Memory B cell (primary cell): ENCODE data around the gene SUDS3.

Experiments
- ATAC-seq: fragments of 150-1000 bp; cut with Tn5 transposase; 2 replicates; pipeline ENCODE4 v1.10.0; 2021; ENCODE audit warnings: low read depth, mild to moderate bottlenecking, moderate library complexity
- DNase-seq, 2 donors: peaks; one replicate each; pipeline ENCODE4 v3.0.0; 2022; ENCODE audit warnings: low spot score in 2 of 2
- H3K27ac Mint-ChIP-seq: one replicate; pipeline ENCODE4 v1.8.0; 2022; ENCODE audit warnings: mild to moderate bottlenecking, moderate library complexity, mixed read lengths
- H3K27me3 Mint-ChIP-seq: one replicate; pipeline ENCODE4 v1.8.0; 2022; ENCODE audit warnings: mixed read lengths
- H3K36me3 Mint-ChIP-seq: one replicate; pipeline ENCODE4 v1.8.0; 2022; ENCODE audit warnings: mild to moderate bottlenecking, mixed read lengths
- H3K4me1 Mint-ChIP-seq: one replicate; pipeline ENCODE4 v1.8.0; 2022; ENCODE audit warnings: mixed read lengths
- H3K4me3 Mint-ChIP-seq: one replicate; pipeline ENCODE4 v1.8.0; 2022; ENCODE audit warnings: mild to moderate bottlenecking, moderate library complexity, mixed read lengths
- H3K9me3 Mint-ChIP-seq: one replicate; pipeline ENCODE4 v1.8.0; 2022; ENCODE audit warnings: mixed read lengths

Gene SUDS3

GRCh38 chr12:118368821-118369220 lies 7.5 kb upstream of the SUDS3 start:
- Mint-ChIP-seq H3K27ac (no peak overlapping the region), H3K9me3 (no peaks in the 10 kb centered on the region), H3K4me1 (peaks cover 10% of the 10 kb centered on the region), H3K36me3 (peaks cover 2% of the 10 kb centered on the region), H3K4me3 (no peak overlapping the region), H3K27me3 (no peaks in the 10 kb centered on the region)
- ATAC-seq (no peak), DNase-seq (no peak)

GRCh38 chr12:118370601-118371000 lies 5.8 kb upstream of the SUDS3 start:
- Mint-ChIP-seq H3K27me3 (no peaks in the 10 kb centered on the region), H3K4me1 (peaks cover 12% of the 10 kb centered on the region), H3K27ac (no peak overlapping the region), H3K36me3 (no peaks in the 10 kb centered on the region), H3K9me3 (no peaks in the 10 kb centered on the region), H3K4me3 (peak overlapping the region; percentile 44)
- no peak for DNase-seq
- ATAC-seq: no peak

GRCh38 chr12:118371321-118372282 lies 4.8 kb upstream of the SUDS3 start:
- H3K36me3 Mint-ChIP-seq: no peaks in the 10 kb centered on the region
- no peaks in the 10 kb centered on the region for H3K9me3 Mint-ChIP-seq
- H3K4me1 Mint-ChIP-seq: peaks cover 12% of the 10 kb centered on the region
- ATAC-seq: no peak
- H3K4me3 Mint-ChIP-seq: peak overlapping the region; percentile 90
- H3K27ac Mint-ChIP-seq: peak overlapping the region; percentile 89
- peak; percentile 9 to 34 for DNase-seq
- H3K27me3 Mint-ChIP-seq: no peaks in the 10 kb centered on the region

- peak within 1 kb of the TSS; percentile 90 for H3K4me3 Mint-ChIP-seq
Observed at GRCh38 chr12:118372541-118373495, 3.5 kb upstream of the SUDS3 start, which contains the start of gene TAOK3. TSS of gene TAOK3 (minus strand) at chr12:118372907. CDS start at chr12:118255567, 117,340 bp downstream.

GRCh38 chr12:118373616-118374015 lies 2.7 kb upstream of the SUDS3 start:
- Mint-ChIP-seq H3K27ac (peak overlapping the region; percentile 89), H3K36me3 (no peaks in the 10 kb centered on the region), H3K4me3 (peak overlapping the region; percentile 90), H3K9me3 (no peaks in the 10 kb centered on the region), H3K4me1 (peaks cover 19% of the 10 kb centered on the region), H3K27me3 (no peaks in the 10 kb centered on the region)
- no peak for ATAC-seq
- no peak for DNase-seq

More at GRCh38 chr12:118372541-118373495, 3.5 kb upstream of the SUDS3 start, which contains the start of gene TAOK3:
- Mint-ChIP-seq H3K27ac (peak within 1 kb of the TSS; percentile 89), H3K27me3 (no peaks in the 10 kb centered on the region), H3K4me1 (peaks cover 19% of the 10 kb centered on the region), H3K36me3 (no peaks in the 10 kb centered on the region), H3K9me3 (no peaks in the 10 kb centered on the region)
- peak; percentile 88 to 95 for DNase-seq
- peak; percentile 81 for ATAC-seq

GRCh38 chr12:118374126-118374725 lies 2.1 kb upstream of the SUDS3 start:
- Mint-ChIP-seq H3K9me3 (no peaks in the 10 kb centered on the region), H3K36me3 (no peaks in the 10 kb centered on the region), H3K4me1 (peaks cover 19% of the 10 kb centered on the region), H3K4me3 (peak overlapping the region; percentile 27), H3K27ac (no peak overlapping the region), H3K27me3 (no peaks in the 10 kb centered on the region)
- DNase-seq (no peak), ATAC-seq (no peak)

- no peaks in the 10 kb centered on the region for H3K27me3 Mint-ChIP-seq
- no peak for ATAC-seq
- no peak overlapping the region for H3K4me3 Mint-ChIP-seq
- peaks cover 19% of the 10 kb centered on the region for H3K4me1 Mint-ChIP-seq
- H3K36me3 Mint-ChIP-seq: peaks cover under 1% of the 10 kb centered on the region
- no peak for DNase-seq
- no peak overlapping the region for H3K27ac Mint-ChIP-seq
- H3K9me3 Mint-ChIP-seq: no peaks in the 10 kb centered on the region
Observed at GRCh38 chr12:118374909-118375308, 1.4 kb upstream of the SUDS3 start.

- DNase-seq (no peak), ATAC-seq (no peak)
- Mint-ChIP-seq H3K9me3 (no peaks in the 10 kb centered on the region), H3K4me1 (peaks cover 19% of the 10 kb centered on the region), H3K27ac (no peak overlapping the region), H3K4me3 (peak overlapping the region; percentile 91), H3K27me3 (no peaks in the 10 kb centered on the region), H3K36me3 (peaks cover 2% of the 10 kb centered on the region)
Observed at GRCh38 chr12:118375348-118375747, 1.0 kb upstream of the SUDS3 start.

GRCh38 chr12:118377021-118377883 lies 897 bp downstream of the SUDS3 start:
- H3K27ac Mint-ChIP-seq: peak overlapping the region; percentile 98
- DNase-seq (peak in 1 of 2 donors; percentile 7), ATAC-seq (no peak)
- H3K4me1 Mint-ChIP-seq: peaks cover 12% of the 10 kb centered on the region
- peaks cover 6% of the 10 kb centered on the region for H3K36me3 Mint-ChIP-seq
- peak overlapping the region; percentile 91 for H3K4me3 Mint-ChIP-seq
- H3K27me3 Mint-ChIP-seq: no peaks in the 10 kb centered on the region
- H3K9me3 Mint-ChIP-seq: no peaks in the 10 kb centered on the region

GRCh38 chr12:118377884-118378470 lies 1.6 kb downstream of the SUDS3 start:
- peaks cover 6% of the 10 kb centered on the region for H3K36me3 Mint-ChIP-seq
- ATAC-seq (peak; percentile 12), DNase-seq (peak; percentile 80 to 82)
- peak overlapping the region; percentile 98 for H3K27ac Mint-ChIP-seq
- no peaks in the 10 kb centered on the region for H3K27me3 Mint-ChIP-seq
- H3K4me1 Mint-ChIP-seq: peaks cover 9% of the 10 kb centered on the region
- no peaks in the 10 kb centered on the region for H3K9me3 Mint-ChIP-seq
- peak overlapping the region; percentile 91 for H3K4me3 Mint-ChIP-seq

GRCh38 chr12:118391424-118391823 lies 15.1 kb downstream of the SUDS3 start:
- ATAC-seq (no peak), DNase-seq (no peak)
- H3K27me3 Mint-ChIP-seq: no peaks in the 10 kb centered on the region
- H3K27ac Mint-ChIP-seq: no peak overlapping the region
- H3K9me3 Mint-ChIP-seq: no peaks in the 10 kb centered on the region
- no peaks in the 10 kb centered on the region for H3K4me1 Mint-ChIP-seq
- H3K36me3 Mint-ChIP-seq: peaks cover 40% of the 10 kb centered on the region
- H3K4me3 Mint-ChIP-seq: no peak overlapping the region

- H3K27ac Mint-ChIP-seq: no peak overlapping the region
- no peaks in the 10 kb centered on the region for H3K27me3 Mint-ChIP-seq
- DNase-seq (no peak), ATAC-seq (no peak)
- no peak overlapping the region for H3K4me3 Mint-ChIP-seq
- H3K4me1 Mint-ChIP-seq: no peaks in the 10 kb centered on the region
- no peaks in the 10 kb centered on the region for H3K9me3 Mint-ChIP-seq
- peaks cover 40% of the 10 kb centered on the region for H3K36me3 Mint-ChIP-seq
Observed at GRCh38 chr12:118391836-118392235, 15.5 kb downstream of the SUDS3 start.
